GM19324 (cell line): ENCODE results near the gene TAT.
A peak's percentile ranks its signal among the peaks of the same experiment; 100 is the strongest.
"Not testable (repeated sequence)": the region's sequence is repeated elsewhere in the genome, so short reads cannot be mapped to it uniquely, and the experiment has no call there.

Experiments used
- ATAC-seq: cut with Tn5 transposase; IDR thresholded peaks from one replicate; pipeline ENCODE4 v1.9.1; 2021; ENCODE audit warnings: mild to moderate bottlenecking, moderate library complexity; ENCODE audit not compliant: unreplicated experiment, low FRiP score

Gene TAT

DNA sequence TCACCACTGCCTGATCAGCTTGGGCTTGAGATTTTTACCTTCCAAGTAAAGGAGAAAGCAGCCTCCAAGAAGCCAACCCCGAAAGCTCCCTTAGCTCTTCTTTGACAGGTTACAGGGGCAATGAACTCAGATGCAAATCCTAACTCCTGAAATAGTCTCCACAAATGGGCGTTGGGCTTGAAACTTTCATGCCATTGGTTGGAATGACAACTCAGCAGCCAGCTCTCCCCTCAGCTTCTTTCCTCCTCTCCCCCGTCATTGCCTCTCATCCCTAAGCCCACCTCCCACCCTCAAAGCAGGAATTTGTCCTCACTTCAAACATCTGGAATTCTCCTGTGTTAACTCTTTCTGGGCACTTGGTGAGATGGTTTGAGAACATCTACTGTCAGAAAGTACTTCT lies at the start of gene TAT:
Gene TAT (minus strand): TSS at position 122 of the 400 bp plus-strand sequence. CDS start 677 bp downstream, outside the sequence.
- ATAC-seq, result no peak

DNA sequence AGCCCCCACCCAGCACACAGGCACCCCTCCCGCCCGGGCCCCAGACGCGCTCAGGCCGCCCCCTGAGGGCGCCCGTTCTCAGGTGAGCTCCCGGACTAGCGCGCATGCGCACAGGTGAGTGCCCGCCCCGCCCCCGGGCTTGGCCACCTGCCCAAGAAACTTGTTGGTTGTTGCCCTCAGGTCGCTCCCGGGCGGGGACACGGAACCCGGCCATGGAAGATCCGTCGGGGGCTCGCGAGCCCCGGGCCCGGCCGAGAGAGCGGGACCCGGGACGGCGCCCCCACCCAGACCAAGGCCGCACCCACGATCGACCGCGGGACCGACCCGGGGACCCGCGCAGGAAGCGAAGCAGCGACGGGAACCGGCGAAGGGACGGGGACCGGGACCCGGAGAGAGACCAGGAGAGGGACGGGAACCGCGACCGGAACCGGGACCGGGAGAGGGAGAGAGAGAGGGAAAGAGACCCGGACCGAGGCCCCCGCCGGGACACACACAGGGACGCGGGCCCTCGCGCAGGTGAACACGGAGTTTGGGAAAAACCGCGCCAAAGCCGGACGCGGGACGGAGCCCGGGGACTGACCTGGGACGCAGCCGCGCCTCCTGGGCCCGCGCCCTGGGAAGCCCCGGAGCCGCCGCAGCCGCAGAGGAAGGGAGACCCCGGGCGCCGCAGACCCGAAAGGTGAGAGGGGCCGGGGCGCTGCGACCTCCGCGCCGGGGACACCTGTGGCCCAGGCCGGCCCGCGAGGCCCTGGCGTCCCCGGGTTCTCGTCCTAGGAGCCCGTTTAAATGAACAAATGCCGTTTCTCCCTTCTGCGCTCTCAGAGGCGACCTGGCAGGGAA lies 49.3 kb upstream of the TAT start, which contains the start of gene MARVELD3:
Gene MARVELD3 (plus strand): TSS at position 167 of the 840 bp plus-strand sequence. CDS start 46 bp downstream, at position 213.
- ATAC-seq, result no peak

DNA sequence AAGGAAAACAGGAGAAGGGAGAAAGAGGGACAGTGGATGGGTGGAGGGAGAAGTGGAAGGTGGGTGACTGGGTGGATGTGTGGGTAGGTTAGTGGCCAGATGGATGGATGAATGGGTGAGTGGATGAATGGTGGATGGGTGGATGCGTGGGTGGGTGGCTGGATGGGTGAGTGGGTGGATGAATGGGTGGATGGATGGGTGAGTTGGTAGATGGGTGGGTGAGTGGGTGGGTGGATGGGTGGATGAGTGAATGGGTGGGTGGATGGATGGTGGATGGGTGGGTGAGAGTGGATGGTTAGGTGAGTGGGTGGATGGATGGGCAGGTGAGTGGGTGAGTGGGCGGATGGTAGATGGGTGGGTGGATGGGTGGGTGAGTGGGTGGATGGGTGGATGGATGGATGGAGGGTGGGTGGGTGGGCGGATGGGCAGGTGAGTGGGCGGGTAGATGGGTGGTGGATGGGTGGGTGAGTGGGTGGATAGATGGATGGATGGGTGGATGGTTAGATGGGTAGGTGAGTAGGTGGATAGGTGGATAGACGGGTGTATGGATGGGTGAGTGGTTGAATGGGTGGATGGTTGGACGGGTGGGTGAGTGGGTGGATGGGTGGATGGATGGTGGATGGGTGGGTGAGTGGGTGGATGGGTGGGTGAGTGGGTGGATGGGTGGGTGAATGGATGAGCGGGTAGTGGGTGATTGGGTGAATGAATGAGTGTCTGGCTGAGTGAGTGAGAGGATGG lies 48.4 kb upstream of the TAT start:
- ATAC-seq, result no peak

DNA sequence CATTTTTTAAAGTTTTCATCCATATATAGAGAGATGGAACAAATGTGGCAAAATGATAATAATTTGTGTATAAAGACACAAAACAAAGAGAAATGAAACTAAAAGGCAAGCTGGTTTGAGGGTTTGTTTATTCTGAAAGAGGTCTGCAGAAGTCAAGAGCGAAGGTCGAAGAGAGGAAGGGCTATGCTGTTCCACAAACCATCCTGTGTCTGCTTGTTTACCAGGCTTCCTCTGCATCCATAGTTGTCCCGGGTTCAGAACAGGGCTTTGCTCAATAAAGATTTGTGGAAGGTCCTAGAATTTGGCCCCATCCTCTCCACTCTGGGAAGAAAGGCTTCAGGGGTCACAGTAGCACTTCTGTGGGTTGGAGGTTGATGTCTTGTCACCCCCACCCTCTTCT lies 46.7 kb upstream of the TAT start:
- no peak for ATAC-seq

DNA sequence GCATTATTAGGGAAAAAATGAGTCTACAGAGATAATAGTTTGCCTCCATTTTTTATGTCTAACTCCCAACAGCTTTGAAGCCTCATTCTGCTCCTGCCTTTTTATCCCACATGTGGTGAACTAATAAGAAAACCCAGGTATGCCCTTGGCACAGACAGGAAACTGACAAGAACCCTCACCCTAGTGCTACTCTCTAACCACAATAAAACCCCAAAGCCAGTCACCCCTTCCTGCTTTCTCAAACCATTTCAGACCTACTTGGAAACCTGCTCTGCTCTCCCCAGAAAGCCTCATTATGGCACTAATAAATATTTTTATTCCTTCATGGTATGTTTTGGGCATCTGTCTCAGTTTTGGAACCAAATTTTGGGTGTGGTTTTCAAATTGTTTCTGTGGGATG lies 45.2 kb upstream of the TAT start:
- ATAC-seq, result no peak

DNA sequence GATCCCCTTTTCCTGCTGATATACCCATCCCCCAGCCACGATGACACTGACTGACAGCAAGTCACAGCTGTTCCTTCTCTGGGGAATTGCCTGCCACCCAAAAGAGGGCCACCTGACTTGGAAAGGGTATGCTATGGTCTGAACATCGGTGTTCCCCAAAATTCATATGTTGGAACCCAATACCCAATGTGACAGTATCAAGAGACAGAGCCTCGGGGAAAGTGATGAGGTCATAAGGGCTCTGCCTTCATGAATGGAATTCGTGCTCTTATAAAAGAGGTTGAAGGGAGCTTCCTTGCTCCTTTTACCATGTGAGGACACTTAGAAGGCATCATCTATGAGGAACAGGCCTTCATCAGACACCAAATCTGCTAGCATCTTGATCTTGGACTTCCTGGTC lies 41.5 kb upstream of the TAT start:
- ATAC-seq, result no peak

DNA sequence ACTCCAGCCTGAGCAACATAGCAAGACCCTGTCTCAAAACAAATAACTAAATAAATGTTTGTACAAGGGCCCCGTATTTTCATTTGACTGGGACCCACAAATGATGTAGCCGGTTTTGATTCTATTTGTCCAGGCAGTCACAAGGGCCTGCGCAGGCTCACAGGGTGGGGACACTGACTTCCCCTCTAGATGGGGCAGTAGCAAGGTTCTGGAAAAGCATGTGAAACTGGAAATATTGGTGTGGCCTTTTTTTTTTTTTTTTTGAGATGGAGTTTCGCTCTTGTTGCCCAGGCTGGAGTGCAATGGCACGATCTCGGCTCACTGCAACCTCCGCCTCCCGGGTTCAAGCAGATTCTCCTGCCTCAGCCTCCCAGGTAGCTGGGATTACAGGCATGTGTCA lies 38.1 kb upstream of the TAT start:
- ATAC-seq, result not testable (repeated sequence)

DNA sequence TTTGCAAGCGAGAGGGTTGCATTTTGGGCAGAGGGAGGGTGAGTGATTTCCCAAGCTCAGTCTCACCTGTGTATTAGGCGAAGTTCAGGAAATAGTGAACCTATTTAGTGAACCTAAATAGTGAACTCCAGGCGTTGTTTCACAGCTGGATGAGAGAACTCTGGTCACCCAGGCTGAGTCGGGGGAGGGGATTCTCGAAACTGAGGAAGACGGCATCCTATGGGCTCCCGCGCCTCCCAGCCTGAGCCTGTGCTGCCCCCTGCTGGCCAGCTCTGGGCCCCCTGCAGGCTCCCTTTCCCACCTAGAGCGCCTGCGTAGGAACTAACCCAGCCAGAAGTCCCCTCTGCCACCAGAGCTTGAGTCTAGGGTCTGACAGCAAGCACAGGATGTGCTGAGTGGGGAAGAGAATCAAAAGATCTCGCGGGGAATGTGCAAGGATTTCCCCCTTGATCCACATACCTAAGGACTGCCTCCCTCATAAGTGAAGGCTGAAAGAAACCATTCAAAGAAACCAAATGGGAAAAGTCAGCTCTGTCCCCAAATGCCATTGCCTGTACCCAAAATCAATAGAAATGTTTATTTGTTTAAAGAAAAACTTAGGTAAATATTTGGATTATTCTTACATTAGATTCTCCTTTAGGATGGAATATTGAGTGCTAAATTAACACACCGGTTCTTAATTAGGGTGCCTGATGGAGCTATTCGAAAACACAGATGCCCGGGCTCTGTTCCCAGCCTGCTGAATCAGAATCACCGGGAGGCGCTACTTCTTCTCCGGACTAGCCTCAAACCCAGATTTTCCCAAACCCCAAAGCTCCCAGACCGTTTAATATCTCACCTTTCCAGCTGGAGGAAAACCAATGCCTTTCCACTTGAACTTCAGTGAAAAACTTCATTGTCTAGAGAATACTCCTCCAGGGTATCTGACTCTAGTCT lies 34.3 kb upstream of the TAT start:
- peak; percentile 69 for ATAC-seq

DNA sequence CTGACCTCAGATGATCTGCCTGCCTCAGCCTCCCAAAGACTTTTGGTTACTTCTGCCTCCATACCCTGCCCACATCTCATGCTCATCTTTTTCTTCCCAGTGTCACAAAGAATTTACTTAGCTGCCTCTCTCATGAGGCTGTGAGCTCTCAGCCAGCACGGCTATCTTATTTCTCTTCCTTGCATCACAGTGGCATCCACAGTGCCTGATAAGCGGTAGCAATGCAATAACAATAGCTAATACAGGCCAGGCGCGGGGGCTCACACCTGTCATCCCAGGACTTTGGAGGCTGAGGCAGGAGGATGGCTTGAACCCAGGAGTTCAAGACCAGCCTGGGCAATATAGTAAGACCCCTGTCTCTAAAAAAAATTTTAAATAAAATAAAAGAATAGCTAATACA lies 33.6 kb upstream of the TAT start:
- no peak for ATAC-seq

DNA sequence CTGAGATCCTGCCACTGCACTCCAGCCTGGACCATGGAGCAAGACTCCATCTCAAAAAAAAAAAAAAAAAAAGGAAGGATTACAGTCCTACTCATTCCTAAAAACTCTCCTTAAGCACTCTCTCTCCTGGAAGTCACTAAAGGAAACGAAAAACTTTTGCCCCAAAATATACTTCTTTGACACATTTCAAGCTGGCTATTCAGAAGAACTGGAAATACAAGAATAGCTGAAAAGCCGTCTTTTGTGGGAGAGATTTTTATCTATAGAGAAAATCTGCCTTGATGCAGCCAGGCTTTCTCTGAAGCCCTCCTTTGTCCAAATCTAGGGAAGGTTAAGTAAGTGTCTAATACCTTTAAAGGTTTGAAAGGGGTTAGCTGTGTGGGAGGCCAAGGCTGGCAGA lies 32.2 kb upstream of the TAT start:
- ATAC-seq, result no peak

DNA sequence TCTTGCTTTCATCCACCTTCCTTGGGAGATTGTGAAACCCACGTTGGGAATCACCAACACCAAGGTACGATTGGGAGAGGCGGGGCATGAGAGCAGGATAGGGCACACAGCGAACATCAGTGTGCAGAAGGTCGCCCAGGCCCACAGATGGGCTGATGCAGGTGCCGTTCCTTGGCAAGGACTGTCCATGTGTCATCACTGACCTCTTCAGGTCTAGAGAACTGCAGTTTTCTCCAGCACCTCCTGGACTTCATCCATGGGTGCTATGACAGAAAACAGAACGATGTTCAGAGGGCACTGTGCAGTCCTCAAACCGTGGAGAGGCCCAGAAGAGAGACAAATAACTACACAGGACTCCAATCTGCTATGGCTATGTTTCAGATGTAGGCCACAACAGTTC lies 23.9 kb upstream of the TAT start:
- no peak for ATAC-seq

DNA sequence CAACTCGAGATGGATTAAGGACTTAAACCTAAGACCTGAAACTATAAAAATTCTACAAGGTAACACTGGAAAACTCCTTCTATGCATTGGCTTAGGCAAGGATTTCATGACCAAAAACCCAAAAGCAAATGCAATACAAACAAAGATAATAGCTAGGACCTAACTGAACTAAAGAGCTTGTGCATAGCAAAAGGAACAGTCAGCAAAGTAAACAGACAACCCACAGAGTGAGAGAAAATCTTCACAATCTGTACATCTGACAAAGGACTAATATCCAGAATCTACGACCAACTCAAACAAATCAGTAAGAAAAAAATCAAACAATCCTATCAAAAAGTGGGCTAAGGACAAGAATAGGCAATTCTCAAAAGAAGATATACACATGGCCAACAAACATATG lies 21.5 kb upstream of the TAT start:
- ATAC-seq, result not testable (repeated sequence)

DNA sequence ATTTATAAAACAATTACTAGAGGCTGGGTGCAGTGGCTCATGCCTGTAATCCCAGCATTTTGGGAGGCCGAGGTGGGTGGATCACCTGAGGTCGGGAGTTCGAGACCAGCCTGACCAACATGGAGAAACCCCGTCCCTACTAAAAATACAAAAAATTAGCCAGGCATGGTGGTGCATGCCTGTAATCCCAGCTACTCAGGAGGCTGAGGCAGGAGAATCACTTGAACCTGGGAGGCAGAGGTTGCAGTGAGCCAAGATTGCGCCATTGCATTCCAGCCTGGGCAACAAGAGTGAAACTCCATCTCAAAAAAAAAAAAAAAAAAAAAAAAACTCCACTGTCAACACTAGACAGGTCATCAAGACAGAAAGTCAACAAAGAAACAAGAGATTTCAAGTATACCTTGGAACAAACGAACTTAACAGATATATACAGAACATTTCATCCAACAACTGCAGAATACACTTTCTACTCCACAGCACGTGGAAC lies 18.5 kb upstream of the TAT start:
- ATAC-seq, result not testable (repeated sequence)

DNA sequence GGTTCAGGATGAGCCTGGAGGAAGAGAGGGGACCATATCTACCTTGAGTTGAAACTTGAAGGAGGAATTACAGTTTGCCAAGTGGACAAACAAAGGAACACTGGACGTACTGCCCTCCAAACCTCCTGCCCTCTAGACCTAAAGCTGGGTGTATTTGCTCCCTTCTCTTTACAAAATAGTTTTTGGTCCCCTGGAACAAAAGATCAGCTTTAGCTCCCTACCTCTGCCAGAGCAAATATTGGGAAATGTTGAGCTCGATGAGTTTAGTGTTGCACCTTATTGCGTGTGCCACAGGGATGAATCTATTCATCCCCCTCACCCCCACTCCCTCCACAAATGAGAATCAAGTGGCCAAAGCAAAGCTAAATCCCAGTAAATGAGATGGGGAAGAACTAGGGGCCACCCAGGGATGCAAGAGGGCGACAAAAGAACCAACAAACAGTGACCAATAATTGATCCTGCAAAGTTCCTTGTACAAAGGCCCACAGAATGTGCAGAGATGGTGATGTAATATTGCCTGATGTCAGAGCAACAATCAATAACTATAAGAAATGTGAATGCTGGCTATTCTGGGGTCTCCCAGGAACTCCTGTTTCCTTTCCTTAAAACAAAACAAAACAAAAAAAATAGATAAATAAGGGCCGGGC lies 17.2 kb upstream of the TAT start:
- no peak for ATAC-seq

DNA sequence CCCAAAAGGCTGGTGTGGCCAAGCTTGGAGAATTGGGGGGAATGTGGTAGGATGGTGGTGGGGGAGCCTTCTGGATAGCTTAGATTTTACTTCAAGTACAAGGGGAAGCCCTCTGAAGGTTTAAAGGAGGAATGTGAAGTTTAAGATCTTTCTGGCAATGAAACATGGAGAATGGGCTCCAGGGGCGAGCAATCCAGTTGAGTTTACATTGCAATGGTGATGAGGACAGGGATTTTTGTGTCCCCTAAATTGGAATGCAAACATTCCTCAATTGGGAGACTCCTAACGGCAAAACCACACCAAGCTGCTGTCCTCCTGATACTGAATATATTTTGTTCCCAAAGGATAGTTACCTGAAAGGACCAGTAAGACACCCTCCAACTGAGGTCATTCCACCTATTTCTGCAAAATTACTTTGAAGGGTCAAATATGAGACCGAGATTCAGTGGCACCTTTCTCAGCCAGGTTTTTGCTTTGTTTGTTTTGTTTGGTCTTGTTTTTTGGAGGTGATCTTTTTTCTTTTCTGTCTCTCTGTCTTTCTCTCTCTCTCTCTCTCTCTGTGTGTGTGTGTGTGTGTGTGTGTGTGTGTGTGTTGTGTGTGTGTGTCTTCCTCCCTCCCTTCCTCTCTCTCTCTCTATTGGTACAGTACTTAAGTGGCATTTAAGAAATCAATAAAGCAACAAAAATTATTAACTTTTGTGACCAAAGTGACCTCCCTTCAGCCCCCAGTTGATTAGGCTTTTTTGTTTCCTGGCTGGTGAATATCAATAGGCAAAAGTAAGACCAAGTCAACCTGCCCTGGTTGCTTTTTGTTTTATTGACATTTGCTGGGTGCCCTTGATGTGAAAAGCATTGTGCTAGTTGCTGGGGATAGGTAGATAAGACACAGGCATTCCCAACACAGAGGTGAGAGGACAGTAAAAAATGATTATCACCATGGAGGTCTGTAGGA lies 16.4 kb upstream of the TAT start:
- no peak for ATAC-seq

DNA sequence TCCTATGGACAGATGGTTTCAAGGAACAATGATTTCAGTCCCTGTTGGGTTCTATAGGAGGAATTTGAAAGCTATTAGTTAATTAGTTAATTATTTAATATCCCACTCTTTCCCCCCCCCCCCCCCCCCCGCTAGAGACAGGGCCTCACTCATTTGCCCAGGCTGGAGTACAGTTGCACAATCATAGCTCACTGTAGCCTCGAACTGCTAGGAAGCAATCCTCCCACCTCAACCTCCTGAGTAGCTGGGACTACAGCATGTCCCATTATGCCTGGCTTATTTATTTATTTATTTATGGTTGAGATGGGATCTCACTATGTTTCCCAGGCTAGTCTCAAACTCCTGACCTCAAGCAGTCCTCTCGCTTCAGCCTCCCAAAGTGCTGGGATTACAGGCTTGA lies 15.0 kb upstream of the TAT start:
- no peak for ATAC-seq

DNA sequence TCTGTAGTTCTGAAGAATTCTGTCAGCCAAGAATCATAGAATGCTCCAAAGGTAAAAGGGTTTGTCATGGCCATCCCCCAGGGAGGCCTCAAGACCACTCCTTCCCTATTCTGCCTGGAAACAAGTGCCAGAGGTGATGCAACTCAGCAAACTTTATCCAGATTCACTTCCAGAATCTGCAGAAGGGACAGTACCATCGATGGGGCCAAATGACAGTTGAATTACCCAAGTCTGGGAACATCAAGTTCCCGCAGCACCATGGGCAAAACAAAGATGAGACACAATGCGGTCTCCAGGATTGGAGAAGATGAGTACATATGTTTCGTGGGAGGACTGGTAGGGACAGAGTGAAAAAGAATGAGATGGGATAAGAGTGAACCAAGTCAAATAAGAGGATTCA lies 13.7 kb upstream of the TAT start:
- ATAC-seq, result no peak

DNA sequence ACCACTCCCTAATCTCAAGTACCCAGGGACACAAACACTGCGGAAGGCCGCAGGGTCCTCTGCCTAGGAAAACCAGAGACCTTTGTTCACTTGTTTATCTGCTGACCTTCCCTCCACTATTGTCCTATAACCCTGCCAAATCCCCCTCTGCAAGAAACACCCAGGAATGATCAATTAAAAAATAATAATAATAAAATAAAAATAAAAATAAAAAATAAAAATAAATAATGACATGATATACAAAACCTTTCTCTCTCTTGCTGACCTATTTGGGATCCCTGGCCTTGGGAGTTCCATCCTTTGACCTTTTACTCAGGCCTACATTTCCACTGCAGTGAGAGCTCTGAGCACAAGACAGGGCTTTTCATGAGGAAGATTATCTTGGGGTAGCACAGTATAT lies 13.2 kb upstream of the TAT start:
- not testable (repeated sequence) for ATAC-seq

DNA sequence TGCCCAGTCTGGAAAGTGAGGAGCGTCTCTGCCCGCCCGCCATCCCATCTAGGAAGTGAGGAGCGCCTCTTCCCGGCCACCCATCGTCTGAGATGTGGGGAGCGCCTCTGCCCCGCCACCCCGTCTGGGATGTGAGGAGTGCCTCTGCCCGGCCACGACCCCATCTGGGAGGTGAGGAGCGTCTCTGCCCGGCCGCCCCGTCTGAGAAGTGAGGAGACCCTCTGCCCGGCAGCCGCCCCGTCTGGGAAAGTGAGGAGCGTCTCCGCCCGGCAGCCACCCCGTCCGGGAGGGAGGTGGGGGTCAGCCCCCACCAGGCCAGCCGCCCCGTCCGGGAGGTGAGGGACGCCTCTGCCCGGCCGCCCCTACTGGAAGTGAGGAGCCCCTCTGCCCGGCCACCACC lies 12.4 kb upstream of the TAT start:
- not testable (repeated sequence) for ATAC-seq
